PC-9 (cell line): ENCODE measurements around the gene TEAD3. TPM values are rescaled to one million over a fixed set of nuclear protein-coding genes. Genes with fewer than 3 reads are reported as not detected.

ENCODE experiments used
- BruUV-seq: library from RNA; stranded (reverse); fragments of 400-500 nt; replicated peaks from 2 replicates; lab custom pipeline; 2021; lab: Mats Ljungman, UMichigan
- CTCF ChIA-PET: fragments of 300-600 bp; sonication (Branson Sonifier 250); formaldehyde crosslinking; loops from one replicate; lab custom pipeline; 2022; ENCODE audit warnings: antibody characterized with exemption; lab: Charles Lee
- POLR2A ChIA-PET: fragments of 300-600 bp; sonication (Branson Sonifier 250); formaldehyde crosslinking; loops from one replicate; lab custom pipeline; 2022; ENCODE audit warnings: antibody characterized with exemption; ENCODE audit not compliant: unreplicated experiment; lab: Charles Lee
- DNase-seq, 2 experiments: peaks; one replicate each; pipeline versions ENCODE4 v3.0.0 to v3.0.0-alpha.2; 2015 to 2022; ENCODE audit warnings: mixed read lengths in 1 of 2
- H2AFZ ChIP-seq: fragments of 200-600 bp; sonication (generic); 2 replicates; pipeline ENCODE4 v1.8.1; 2017; ENCODE audit warnings: antibody characterized with exemption
- H3F3A ChIP-seq: fragments of 200-600 bp; sonication (generic); 2 replicates; pipeline ENCODE4 v1.8.1; 2017; ENCODE audit warnings: antibody characterized with exemption, mild to moderate bottlenecking, low read depth; ENCODE audit not compliant: insufficient read depth
- H3K27ac ChIP-seq: fragments of 200-600 bp; sonication (generic); 2 replicates; pipeline ENCODE4 v1.6.1; 2016; ENCODE audit warnings: mixed run types
- H3K27me3 ChIP-seq: fragments of 200-600 bp; sonication (generic); 2 replicates; pipeline ENCODE4 v1.6.1; 2016; ENCODE audit warnings: low read depth, mixed run types; ENCODE audit not compliant: insufficient read depth
- H3K36me3 ChIP-seq: fragments of 200-600 bp; sonication (generic); 2 replicates; pipeline ENCODE4 v1.6.1; 2016; ENCODE audit warnings: low read depth, mixed run types
- H3K4me1 ChIP-seq: fragments of 200-600 bp; sonication (generic); replicated peaks from 2 replicates; pipeline ENCODE4 v1.6.1; 2016; ENCODE audit warnings: mixed run types; ENCODE audit not compliant: insufficient read depth
- H3K4me2 ChIP-seq: fragments of 200-600 bp; sonication (generic); 2 replicates; pipeline ENCODE4 v1.6.1; 2017; ENCODE audit warnings: mixed run types
- H3K4me3 ChIP-seq: fragments of 200-600 bp; sonication (generic); 2 replicates; pipeline ENCODE4 v1.6.1; 2016; ENCODE audit warnings: mixed run types
- H3K79me2 ChIP-seq: fragments of 200-600 bp; sonication (generic); 2 replicates; pipeline ENCODE4 v1.6.1; 2017; ENCODE audit warnings: low read depth, mixed run types
- H3K9me2 ChIP-seq: fragments of 200-600 bp; sonication (generic); 2 replicates; pipeline ENCODE4 v1.8.1; 2017; ENCODE audit warnings: mild to moderate bottlenecking; ENCODE audit not compliant: insufficient read depth
- H3K9me3 ChIP-seq: fragments of 200-600 bp; sonication (generic); 2 replicates; pipeline ENCODE4 v1.8.1; 2016; ENCODE audit warnings: low read depth; ENCODE audit not compliant: insufficient read depth
- H4K20me1 ChIP-seq: fragments of 200-600 bp; sonication (generic); 2 replicates; pipeline ENCODE4 v1.8.1; 2017; ENCODE audit not compliant: insufficient read depth
- CTCF ChIP-seq: fragments of 200-600 bp; sonication (generic); conservative IDR thresholded peaks from 2 replicates; pipeline ENCODE4 v1.6.1; 2017; ENCODE audit warnings: mixed run types, antibody characterized with exemption, mild to moderate bottlenecking, moderate library complexity
- EZH2 ChIP-seq: fragments of 200-600 bp; sonication (generic); IDR thresholded peaks from 2 replicates; pipeline ENCODE4 v1.8.0; 2017; ENCODE audit warnings: antibody characterized with exemption, low read depth
- intact Hi-C: fragments of 100-400 bp; cut with micrococcal nuclease; formaldehyde crosslinking; loops from one replicate; pipeline ENCODE4 v1.10.0; 2022; ENCODE audit not compliant: unreplicated experiment
- total RNA-seq: library from RNA; stranded (reverse); gene quantifications from 2 replicates; pipeline ENCODE4 v1.2.3, GENCODE V29; 2021

Gene TEAD3
- total RNA-seq, 1 experiment from 2014 or later, result 40.1 TPM

- peaks cover 6% of the 10 kb centered on the region; the same call in 1 of the 2 replicates for H3F3A ChIP-seq
- no peaks in the 10 kb centered on the region for H3K9me2 ChIP-seq
- H3K4me1 ChIP-seq, result peaks cover 21% of the 10 kb centered on the region
- ChIA-PET POLR2A (interaction anchor here (0.6 to 0.7 kb wide), 2 partner anchors 11 to 18 kb away, joined by 4 to 7 read pairs; no protein-coding TSS in a partner anchor), CTCF (interaction anchor here (1.3 kb wide), 1 partner anchor 111 kb away, joined by 6 read pairs; the partner anchor contains the start of gene PPARD)
- BruUV-seq, result TSS peak; percentile 62
- H3K4me3 ChIP-seq, result peak overlapping the region; percentile 65
- no peak overlapping the region for H3K27ac ChIP-seq
- peak overlapping the region; percentile 95 for H3K4me2 ChIP-seq
- H3K27me3 ChIP-seq, result no peaks in the 10 kb centered on the region
- H4K20me1 ChIP-seq, result no peaks in the 10 kb centered on the region
- H3K9me3 ChIP-seq, result no peaks in the 10 kb centered on the region
- H3K36me3 ChIP-seq, result no peaks in the 10 kb centered on the region
- TF ChIP-seq EZH2 (no peak), CTCF (no peak)
- intact Hi-C loops, result loop anchor here (5.0 kb wide), 1 partner anchor 61 kb away; no protein-coding TSS in a partner anchor
- 0 out of 2 replicates have a peak, but pooled peaks cover 9% of the 10 kb centered on the region for H3K79me2 ChIP-seq
- peak overlapping the region; percentile 83; the same call in 1 of the 2 replicates for H2AFZ ChIP-seq
- DNase-seq, result no peak
Measured at GRCh38 chr6:35453236-35453635, 43.6 kb downstream of the TEAD3 start.

- H3K27ac ChIP-seq, result no peak within 1 kb of the TSS
- H4K20me1 ChIP-seq, result no peaks in the 10 kb centered on the region
- H3K4me3 ChIP-seq, result peak within 1 kb of the TSS; percentile 65
- H3K9me2 ChIP-seq, result no peaks in the 10 kb centered on the region
- H3K27me3 ChIP-seq, result no peaks in the 10 kb centered on the region
- H3K9me3 ChIP-seq, result no peaks in the 10 kb centered on the region
- H3K36me3 ChIP-seq, result no peaks in the 10 kb centered on the region
- peak within 1 kb of the TSS; percentile 83 for H2AFZ ChIP-seq
- peaks cover 6% of the 10 kb centered on the region; the same call in 1 of the 2 replicates for H3F3A ChIP-seq
- H3K4me2 ChIP-seq, result peak within 1 kb of the TSS; percentile 95
- 0 out of 2 replicates have a peak, but pooled peaks cover 9% of the 10 kb centered on the region for H3K79me2 ChIP-seq
- no TSS peak for BruUV-seq
- intact Hi-C loops, result loop anchor here (1.0 to 5.0 kb wide), 2 partner anchors 16 to 60 kb away; partner anchors contain the start of gene RPL10A
- CTCF ChIA-PET, result interaction anchor here (1.0 to 1.3 kb wide), 3 partner anchors 15 to 110 kb away, joined by 3 to 6 read pairs (median 4); partner anchors contain the start of gene PPARD
- TF ChIP-seq EZH2 (no peak), CTCF (no peak)
- DNase-seq, result peak; percentile 76 to 97
- peaks cover 21% of the 10 kb centered on the region for H3K4me1 ChIP-seq
- POLR2A ChIA-PET, result interaction anchor here (0.6 kb wide), 1 partner anchor 10 kb away, joined by 7 read pairs; no protein-coding TSS in a partner anchor
Measured at GRCh38 chr6:35452183-35453090, 44.4 kb downstream of the TEAD3 start, which contains the start of gene FANCE. TSS of gene FANCE (plus strand) at chr6:35452338. CDS start at chr6:35452546, 208 bp downstream.
